Activated naive CD8-positive, alpha-beta T cell (primary cell): ENCODE measurements around the gene SRGAP2C.
"Not testable (repeated sequence)": the region's sequence is repeated elsewhere in the genome, so short reads cannot be mapped to it uniquely, and the experiment has no call there.

Experiments
- H3K27ac Mint-ChIP-seq: one replicate; pipeline ENCODE4 v1.8.0; 2021; ENCODE audit warnings: mixed read lengths
- H3K27me3 Mint-ChIP-seq: one replicate; pipeline ENCODE4 v1.8.0; 2021; ENCODE audit warnings: mixed read lengths
- H3K36me3 Mint-ChIP-seq: one replicate; pipeline ENCODE4 v1.8.0; 2021; ENCODE audit warnings: mixed read lengths
- H3K4me1 Mint-ChIP-seq: one replicate; pipeline ENCODE4 v1.8.0; 2021; ENCODE audit warnings: low read depth, mixed read lengths
- H3K4me3 Mint-ChIP-seq: one replicate; pipeline ENCODE4 v1.8.0; 2021; ENCODE audit warnings: mild to moderate bottlenecking, mixed read lengths
- H3K9me3 Mint-ChIP-seq: one replicate; pipeline ENCODE4 v1.8.0; 2021; ENCODE audit warnings: low read depth, mixed read lengths

The SRGAP2C gene

GRCh38 chr1:121317491-121318468 is 133.0 kb downstream of the SRGAP2C start:
- not testable (repeated sequence) for H3K4me1 Mint-ChIP-seq, H3K4me3 Mint-ChIP-seq, H3K36me3 Mint-ChIP-seq, H3K27ac Mint-ChIP-seq, H3K9me3 Mint-ChIP-seq, H3K27me3 Mint-ChIP-seq

- not testable (repeated sequence) for H3K27ac Mint-ChIP-seq, H3K27me3 Mint-ChIP-seq, H3K36me3 Mint-ChIP-seq, H3K4me3 Mint-ChIP-seq, H3K9me3 Mint-ChIP-seq, H3K4me1 Mint-ChIP-seq
Observed at GRCh38 chr1:121318687-121319086, 133.9 kb downstream of the SRGAP2C start.

- H3K4me3 Mint-ChIP-seq, H3K27ac Mint-ChIP-seq, H3K27me3 Mint-ChIP-seq, H3K9me3 Mint-ChIP-seq, H3K4me1 Mint-ChIP-seq, H3K36me3 Mint-ChIP-seq: not testable (repeated sequence)
Observed at GRCh38 chr1:121321660-121322059, 136.9 kb downstream of the SRGAP2C start.

- not testable (repeated sequence) for H3K4me3 Mint-ChIP-seq, H3K27ac Mint-ChIP-seq, H3K4me1 Mint-ChIP-seq, H3K36me3 Mint-ChIP-seq, H3K27me3 Mint-ChIP-seq, H3K9me3 Mint-ChIP-seq
Observed at GRCh38 chr1:121324726-121325125, 140.0 kb downstream of the SRGAP2C start.

- H3K9me3 Mint-ChIP-seq, H3K36me3 Mint-ChIP-seq, H3K4me1 Mint-ChIP-seq, H3K27ac Mint-ChIP-seq, H3K4me3 Mint-ChIP-seq, H3K27me3 Mint-ChIP-seq: not testable (repeated sequence)
Observed at GRCh38 chr1:121332141-121332540, 147.4 kb downstream of the SRGAP2C start.

- not testable (repeated sequence) for H3K4me3 Mint-ChIP-seq, H3K27me3 Mint-ChIP-seq, H3K4me1 Mint-ChIP-seq, H3K27ac Mint-ChIP-seq, H3K9me3 Mint-ChIP-seq, H3K36me3 Mint-ChIP-seq
Observed at GRCh38 chr1:121332599-121333562, 148.1 kb downstream of the SRGAP2C start.

- not testable (repeated sequence) for H3K36me3 Mint-ChIP-seq, H3K27ac Mint-ChIP-seq, H3K9me3 Mint-ChIP-seq, H3K27me3 Mint-ChIP-seq, H3K4me3 Mint-ChIP-seq, H3K4me1 Mint-ChIP-seq
Observed at GRCh38 chr1:121337958-121338357, 153.2 kb downstream of the SRGAP2C start.

GRCh38 chr1:121339611-121340010 is 154.8 kb downstream of the SRGAP2C start:
- H3K4me1 Mint-ChIP-seq, H3K27me3 Mint-ChIP-seq, H3K4me3 Mint-ChIP-seq, H3K36me3 Mint-ChIP-seq, H3K27ac Mint-ChIP-seq, H3K9me3 Mint-ChIP-seq: not testable (repeated sequence)

- H3K4me3 Mint-ChIP-seq, H3K27me3 Mint-ChIP-seq, H3K27ac Mint-ChIP-seq, H3K4me1 Mint-ChIP-seq, H3K36me3 Mint-ChIP-seq, H3K9me3 Mint-ChIP-seq: not testable (repeated sequence)
Observed at GRCh38 chr1:121343311-121343906, 158.6 kb downstream of the SRGAP2C start.

- H3K4me3 Mint-ChIP-seq, H3K27ac Mint-ChIP-seq, H3K9me3 Mint-ChIP-seq, H3K36me3 Mint-ChIP-seq, H3K27me3 Mint-ChIP-seq, H3K4me1 Mint-ChIP-seq: not testable (repeated sequence)
Observed at GRCh38 chr1:121344355-121344754, 159.6 kb downstream of the SRGAP2C start.

GRCh38 chr1:121346654-121347053 is 161.9 kb downstream of the SRGAP2C start:
- H3K27ac Mint-ChIP-seq, H3K4me3 Mint-ChIP-seq, H3K4me1 Mint-ChIP-seq, H3K9me3 Mint-ChIP-seq, H3K27me3 Mint-ChIP-seq, H3K36me3 Mint-ChIP-seq: not testable (repeated sequence)

- not testable (repeated sequence) for H3K27ac Mint-ChIP-seq, H3K4me1 Mint-ChIP-seq, H3K9me3 Mint-ChIP-seq, H3K27me3 Mint-ChIP-seq, H3K36me3 Mint-ChIP-seq, H3K4me3 Mint-ChIP-seq
Observed at GRCh38 chr1:121347476-121347875, 162.7 kb downstream of the SRGAP2C start.

- H3K4me1 Mint-ChIP-seq, H3K4me3 Mint-ChIP-seq, H3K27me3 Mint-ChIP-seq, H3K9me3 Mint-ChIP-seq, H3K27ac Mint-ChIP-seq, H3K36me3 Mint-ChIP-seq: not testable (repeated sequence)
Observed at GRCh38 chr1:121348115-121348514, 163.3 kb downstream of the SRGAP2C start.

GRCh38 chr1:121349332-121349967 is 164.7 kb downstream of the SRGAP2C start:
- H3K27ac Mint-ChIP-seq = not testable (repeated sequence)

More at GRCh38 chr1:121349332-121349967, 164.7 kb downstream of the SRGAP2C start:
- not testable (repeated sequence) for H3K4me1 Mint-ChIP-seq, H3K27me3 Mint-ChIP-seq, H3K4me3 Mint-ChIP-seq, H3K36me3 Mint-ChIP-seq, H3K9me3 Mint-ChIP-seq
